DMS153 (cell line): Measurements from ENCODE around the gene SLC45A3.
"Not testable (repeated sequence)": the region's sequence is repeated elsewhere in the genome, so short reads cannot be mapped to it uniquely, and the experiment has no call there.

Experiments used
- DNase-seq: peaks from one replicate; lab custom pipeline; 2025; lab: John Stamatoyannopoulos, UW

Gene SLC45A3, protein sequence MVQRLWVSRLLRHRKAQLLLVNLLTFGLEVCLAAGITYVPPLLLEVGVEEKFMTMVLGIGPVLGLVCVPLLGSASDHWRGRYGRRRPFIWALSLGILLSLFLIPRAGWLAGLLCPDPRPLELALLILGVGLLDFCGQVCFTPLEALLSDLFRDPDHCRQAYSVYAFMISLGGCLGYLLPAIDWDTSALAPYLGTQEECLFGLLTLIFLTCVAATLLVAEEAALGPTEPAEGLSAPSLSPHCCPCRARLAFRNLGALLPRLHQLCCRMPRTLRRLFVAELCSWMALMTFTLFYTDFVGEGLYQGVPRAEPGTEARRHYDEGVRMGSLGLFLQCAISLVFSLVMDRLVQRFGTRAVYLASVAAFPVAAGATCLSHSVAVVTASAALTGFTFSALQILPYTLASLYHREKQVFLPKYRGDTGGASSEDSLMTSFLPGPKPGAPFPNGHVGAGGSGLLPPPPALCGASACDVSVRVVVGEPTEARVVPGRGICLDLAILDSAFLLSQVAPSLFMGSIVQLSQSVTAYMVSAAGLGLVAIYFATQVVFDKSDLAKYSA

DNA sequence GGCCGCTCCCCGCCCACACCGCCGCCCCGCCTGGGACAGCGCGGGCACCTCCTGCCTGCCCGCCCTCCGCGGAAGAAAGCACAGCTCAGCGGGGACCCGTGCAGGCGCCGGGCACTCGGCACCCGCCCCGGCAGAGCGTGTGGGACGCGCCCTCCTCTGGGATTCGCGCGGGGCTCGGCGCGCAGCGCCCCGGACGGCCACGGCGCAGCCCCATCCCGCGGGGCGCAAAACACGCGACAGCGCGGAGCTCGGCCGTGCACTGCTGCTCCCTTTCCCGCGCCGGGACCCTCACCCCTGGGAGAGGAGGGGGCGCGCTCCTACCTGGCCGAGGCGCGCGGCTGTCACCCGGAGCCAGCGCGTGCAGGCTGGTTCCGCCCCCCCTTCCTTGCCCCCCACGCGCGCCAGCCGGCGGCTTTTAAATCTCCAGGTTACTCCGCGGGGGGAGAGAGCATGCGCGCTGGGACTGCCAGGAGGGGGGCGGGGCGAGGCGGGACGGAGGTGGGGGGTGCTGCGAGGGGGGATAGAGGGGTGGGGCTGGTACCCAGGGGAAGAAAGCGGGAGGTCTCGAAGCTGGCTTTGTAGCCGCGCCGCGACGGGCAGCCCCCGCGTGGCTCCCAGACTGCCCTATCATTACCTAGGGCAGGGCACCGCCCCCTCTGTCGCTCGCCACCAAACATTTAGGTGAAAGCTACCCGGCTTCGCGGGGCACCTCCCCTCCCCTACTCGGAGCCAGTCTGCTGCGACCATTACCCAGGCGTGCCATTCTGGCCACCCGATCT lies at the start of gene SLC45A3:
TSS of gene SLC45A3 (minus strand) at position 437 of the 779 bp plus-strand sequence. CDS start 15,853 bp downstream, outside the sequence.
- no peak for DNase-seq

DNA sequence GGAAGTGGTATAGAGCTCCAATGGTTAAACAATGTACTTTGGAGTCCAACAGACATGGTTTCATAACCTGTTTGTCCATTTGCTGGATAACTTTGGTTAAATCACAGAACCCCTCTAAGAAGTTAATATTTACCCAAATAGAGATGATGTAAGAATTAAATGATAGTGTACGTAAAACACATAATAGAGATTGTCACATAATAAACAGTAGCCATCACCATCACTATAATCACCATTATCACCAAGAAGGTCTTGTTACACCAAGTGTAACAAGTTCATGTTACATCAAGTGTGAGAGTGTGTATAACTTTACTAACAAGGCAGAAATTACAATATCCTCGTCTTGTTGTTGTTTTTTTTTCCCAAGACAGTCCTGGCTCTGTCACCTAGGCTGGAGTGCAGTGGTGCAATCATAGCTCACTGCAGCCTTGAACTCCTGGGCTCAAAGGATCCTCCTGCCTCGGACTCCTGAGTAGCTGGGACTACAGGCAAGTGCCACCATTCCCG lies 46.4 kb upstream of the SLC45A3 start:
- no peak for DNase-seq

DNA sequence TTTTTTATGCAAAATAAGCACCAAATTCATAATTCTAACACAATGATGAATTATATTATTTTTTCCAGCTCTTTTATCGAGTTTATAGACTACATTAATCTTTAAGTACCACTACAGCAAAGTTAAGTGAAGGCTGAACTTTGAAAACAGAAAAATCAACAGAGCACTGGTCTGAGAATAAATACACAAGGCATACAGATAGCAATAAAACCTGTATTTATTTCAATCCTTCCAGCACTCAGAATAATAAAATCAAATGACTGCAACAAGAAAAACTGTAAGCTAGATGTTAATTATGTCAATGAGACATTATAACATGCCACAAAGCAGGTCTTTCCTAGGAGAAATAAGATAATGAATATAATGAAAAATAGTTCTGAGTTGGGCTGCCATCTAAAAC lies 45.2 kb upstream of the SLC45A3 start:
- no peak for DNase-seq

DNA sequence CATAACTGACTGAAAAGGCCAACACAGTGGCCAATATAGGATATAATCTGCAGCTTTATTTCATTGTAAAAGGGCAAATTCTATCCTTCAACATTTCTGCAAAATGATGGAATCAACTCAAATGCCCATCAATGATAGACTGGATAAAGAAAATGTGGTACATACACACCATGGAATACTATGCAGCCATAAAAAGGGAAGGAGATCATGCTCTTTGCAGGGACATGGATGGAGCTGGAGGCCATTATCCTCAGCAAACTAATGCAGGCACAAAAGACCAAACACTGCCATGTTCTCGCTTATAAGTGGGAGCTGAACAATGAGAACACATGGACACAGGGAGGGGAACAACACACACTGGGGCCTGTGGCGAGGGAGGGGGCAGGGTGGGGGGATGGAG lies 40.4 kb upstream of the SLC45A3 start:
- not testable (repeated sequence) for DNase-seq

DNA sequence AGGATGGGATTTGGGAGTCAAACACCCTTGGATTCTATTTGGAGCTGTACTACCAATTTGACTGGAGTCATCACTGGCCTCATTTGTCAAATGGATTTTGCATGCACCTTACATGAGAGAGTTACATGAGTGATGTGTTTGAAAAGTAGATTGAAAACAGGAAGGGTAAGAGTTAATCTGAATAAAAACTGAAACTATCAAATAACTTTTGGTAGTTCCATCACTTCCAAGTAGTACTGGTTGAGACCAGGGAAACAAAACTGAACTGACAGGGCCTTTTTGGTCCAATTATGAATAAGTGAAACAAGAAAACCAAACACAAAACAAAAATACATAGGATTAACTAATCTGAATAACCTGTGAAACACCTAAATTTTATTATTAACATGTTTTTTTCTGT lies 39.5 kb upstream of the SLC45A3 start:
- DNase-seq, result no peak

DNA sequence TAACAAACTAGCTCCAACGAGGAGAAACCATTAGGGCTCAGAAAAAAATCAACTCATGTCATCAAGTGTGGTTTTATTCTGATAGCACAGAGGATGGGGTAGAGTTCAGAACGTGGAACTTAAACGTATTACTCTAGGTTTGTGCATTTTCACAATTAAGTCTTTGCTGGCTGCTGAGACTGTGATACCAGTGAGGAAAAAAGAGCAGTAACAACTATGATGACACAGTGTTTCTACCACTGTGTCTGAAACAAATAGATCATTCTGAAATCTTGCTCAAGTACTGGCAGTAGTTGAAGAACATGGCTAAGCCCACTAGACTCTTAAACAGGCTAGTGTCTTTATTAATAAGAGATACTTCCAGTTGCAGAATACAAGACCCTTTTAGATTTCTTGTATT lies 38.7 kb upstream of the SLC45A3 start:
- DNase-seq, result no peak

DNA sequence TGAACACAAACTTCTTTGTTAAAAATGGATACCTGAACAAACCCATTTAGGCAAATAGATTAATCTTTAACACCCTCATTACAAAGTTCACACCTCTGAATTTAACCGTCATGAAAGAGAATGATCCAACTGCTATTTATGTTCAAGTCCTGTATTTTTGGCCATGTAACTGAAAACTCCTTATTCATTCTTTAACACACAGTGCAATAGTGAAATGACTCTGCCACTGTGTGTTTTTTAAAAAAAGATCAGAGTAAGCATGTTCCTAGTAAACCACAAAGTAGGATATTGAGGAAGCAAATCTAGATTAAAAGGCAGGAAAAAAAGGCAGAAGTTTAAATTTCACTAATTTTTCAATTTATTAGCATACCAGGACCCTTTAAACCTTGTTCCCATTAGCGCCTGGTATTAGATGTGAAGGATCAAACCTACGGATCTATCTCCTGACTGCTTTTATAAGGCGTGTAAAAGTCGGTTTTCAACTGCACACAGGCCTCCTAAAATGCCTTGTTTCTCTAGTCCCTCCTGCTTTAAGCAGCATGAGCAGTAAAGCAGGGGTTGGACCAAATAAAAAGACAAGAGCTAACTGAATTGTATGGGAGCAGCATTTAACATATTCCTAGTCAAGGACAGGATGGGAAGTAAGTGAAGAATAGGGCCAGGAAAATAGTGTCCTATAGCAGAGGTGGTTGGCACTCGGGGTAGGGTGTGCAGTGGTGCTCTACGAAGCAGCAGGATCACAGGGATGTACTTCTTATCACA lies 36.2 kb upstream of the SLC45A3 start:
- DNase-seq, result no peak

DNA sequence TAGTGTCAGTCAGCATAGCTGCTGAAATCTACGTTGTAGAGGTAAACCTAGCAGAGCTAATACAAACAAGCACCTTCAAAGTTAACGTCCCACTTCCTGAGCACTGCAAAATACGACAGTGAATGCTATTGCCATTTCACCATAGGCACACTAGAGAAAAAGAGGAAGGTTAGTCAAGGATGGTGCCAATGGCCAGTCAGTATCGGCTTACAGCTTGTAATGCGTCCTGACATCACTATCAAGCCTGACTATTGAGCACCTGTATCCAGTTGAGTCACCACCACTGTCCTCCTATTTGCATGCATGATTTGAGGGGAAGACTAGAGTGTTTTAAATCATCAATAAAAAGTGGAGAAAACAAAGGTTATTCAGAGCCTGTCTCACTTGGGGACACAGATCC lies 35.3 kb upstream of the SLC45A3 start:
- DNase-seq, result peak; percentile 26

DNA sequence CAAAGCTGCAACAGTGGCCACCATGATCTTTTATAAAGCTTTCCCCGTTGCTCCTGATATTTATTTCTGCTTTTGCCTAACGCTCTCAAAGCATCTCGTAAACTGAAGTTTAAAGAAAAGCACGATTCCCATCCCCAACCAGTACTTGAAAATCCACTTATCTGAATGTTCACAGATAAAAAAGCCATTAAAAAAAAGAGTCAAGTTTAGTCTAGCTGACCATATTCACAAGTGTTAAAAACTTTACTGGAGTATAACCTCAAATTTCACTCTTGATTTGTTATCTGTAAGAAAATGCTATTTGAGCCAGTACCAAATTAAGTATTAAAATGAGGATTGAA lies 34.6 kb upstream of the SLC45A3 start:
- DNase-seq, result no peak

DNA sequence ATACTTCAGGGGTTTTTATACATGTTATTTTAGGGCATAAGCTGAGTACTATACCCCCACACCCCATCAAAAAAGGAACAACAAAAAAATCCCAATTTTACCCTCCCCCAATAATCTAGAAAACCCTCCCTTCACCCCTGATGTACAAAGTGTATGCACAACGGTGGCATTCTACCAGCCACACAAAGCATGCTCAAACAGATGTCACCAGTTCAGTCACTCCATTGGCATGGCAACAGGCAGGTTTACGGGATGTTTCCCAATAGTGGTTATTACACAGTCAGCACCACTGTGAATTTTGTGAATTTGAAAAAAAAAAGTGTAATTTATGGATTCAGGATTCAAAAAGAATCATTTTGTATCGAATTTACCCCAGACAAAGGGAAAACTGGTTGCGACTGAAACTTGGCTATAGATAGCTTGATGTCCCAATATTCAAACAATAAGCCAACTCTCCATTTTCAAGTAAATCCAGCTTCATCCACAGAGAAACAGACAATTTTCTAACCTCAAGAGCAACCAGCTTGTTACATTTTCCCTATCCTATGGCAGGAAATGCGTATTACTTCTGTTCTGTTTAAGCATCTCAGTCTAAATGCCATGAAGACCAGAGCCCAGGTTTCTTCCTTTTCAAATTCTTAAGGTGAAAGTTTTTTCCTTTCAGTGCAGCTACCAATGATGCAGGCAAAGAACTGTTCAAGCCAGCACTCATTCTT lies 34.0 kb upstream of the SLC45A3 start:
- DNase-seq, result no peak

DNA sequence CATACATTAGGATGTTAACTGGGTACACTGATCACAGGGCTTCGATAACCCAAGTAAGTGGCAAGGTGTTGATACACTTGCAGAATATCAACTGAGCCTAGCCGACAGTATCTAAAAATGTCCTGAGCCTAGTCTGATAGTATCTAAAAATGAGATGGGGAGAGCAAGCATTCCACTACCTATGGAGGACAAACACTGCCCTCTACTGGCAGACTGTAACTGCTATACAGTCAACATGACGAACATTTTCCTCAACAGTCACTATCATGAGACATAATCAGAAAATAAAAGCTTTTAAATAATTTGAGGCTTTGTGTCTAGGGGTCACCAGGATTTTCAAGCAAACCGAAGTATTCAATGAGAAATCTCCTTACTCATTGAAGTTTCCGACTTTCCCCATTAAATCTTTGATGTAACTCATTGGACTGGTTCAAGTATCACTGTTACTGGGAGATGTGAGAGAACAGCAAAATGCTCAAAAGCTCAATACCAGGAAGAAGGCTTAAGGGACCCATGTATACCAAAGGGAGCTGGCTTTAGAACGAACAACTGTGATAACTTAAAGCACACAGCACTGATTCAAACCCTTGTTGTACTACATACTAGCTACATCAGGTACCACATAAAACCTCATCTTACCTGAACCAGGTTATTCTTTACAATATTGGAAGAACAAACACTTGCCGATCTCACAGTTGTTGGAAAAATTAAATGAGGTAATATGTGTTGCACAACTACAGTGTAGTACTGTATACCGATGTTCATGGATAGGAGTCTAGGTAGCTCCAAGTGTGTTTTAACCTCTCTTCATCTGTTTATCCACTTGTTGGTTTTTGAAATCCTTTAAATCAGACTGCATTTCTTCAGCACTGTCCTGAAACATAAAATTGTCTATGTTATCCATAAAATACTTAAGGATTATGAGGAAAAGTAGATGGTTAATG lies 31.1 kb upstream of the SLC45A3 start:
- peak; percentile 59 for DNase-seq

DNA sequence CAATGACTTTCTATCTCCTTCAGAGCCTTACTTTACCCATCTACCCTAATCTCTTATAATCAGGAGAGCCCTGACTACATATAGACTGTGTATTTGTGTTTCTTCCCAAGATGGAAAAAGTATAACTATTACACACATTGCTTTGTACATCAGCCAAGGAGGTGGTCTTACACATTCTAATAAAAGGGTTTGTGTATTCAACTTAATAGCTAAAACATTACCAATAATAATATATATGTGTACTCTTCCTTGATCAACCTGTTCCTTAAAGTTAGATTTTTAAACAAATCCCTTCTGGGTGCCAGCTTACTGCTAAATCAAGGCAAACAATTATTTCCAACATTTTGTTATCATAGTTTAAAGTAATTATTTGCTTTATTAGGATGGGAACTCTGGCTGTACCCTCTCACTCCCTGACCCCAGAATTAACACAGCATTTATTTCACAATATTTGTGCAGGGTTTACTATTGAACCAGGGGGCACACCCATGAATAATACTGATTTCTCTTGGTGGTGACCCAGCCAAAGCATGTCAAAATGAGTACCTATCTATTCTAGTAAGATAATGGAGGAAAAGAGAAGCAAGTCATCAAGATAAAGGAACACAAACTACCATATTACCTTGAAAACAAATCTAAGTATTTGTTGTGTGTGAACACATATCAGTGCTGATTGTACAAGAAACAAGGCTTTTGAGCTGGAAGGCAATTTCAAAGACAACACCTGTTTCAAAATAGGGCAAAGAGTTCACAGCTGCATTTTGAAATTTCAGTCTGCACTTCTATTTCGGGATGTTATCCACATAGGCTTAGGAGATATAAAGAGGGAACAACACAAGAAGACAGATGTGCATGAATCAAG lies 30.1 kb upstream of the SLC45A3 start:
- no peak for DNase-seq

DNA sequence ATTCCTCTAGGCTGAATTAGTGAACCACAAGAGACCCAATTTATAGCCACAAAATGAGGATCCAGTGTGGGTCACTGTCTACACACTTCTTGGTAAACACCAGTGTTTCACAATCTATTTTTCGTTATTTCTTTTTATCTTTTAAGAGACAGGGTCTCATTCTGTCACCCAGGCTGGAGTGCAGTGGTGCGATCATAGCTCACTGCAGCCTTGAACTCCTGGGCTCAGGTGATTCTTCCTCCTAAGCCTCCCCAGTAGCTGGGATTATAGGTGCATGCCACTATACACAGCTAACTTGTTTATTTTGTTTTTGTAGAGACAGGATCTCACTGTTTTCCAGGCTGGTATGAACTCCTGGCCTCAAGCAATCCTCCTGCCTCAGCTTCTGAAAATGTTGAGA lies 29.3 kb upstream of the SLC45A3 start:
- DNase-seq, result no peak

DNA sequence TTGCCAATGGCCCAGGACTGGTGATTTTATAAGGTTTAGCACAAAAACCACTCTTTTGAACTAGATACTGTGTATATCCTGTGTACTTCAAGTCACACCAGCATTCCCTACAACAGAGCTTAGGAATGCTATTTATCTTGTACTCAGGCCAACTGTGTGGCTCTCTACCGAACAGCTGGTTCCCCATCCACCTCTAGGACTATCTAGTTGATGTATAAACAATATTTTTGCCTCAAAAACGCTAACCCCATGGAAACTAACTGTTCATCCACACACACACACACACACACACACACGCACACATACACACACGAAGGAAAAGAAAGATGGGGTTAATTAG lies 28.7 kb upstream of the SLC45A3 start:
- no peak for DNase-seq

DNA sequence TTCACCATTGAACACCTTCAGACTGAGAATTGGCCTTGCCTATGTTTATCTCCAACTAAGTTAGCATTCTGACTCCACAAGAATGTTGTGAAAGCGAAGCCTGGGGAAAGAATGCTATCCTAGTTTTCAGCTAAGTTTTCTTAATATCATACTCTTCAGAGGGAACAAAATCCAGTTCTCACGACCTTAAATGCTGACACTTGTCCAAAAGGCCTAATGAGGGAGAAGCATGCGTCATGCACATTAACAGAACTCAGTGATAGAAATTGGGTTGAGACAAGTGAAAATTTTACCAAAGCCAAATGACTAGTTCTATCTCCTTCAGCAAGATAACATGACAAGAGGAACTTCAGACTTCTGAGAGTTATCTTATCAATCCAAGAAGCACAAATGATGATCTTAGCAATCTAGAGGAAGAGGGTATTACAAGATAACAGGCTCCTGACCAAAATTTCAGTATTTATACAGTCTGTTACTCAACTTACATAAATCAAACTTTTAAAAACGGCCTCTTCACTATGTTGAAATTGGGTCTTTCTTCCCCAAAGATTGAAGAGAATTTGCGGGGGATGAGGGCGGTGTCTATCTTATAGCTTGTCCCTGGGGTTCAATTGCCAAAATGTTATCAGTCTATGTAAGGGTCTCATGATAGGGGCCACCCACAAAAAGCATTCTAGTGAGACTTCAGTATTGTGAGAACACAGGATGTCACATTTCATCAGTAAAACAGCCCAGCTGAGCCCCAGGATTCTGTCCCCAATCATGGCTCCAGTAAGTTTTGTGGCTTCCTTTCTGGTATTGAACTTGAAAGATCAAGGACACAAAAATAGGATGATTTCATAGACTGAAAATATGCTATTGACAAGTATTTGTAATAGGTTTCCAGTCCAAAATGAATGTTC lies 26.5 kb upstream of the SLC45A3 start:
- no peak for DNase-seq

DNA sequence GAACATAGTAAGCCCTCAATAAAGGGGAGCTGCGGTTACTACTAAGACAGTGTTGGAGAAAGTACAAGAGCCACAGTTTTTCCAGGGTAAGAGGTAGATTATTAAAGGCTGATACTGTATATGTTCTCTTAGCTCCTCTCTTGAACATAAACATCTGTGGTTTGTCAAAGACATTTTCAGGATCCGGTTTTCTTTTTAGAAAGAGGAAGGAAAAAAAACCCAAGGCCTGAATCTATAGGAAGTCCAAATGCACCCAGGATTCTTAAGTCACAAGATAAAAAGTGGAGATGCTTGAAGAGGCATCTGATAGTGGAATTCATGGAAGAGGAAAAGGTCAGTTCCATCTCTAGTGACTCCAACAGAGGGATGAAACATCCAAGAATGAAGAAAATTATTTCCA lies 24.6 kb upstream of the SLC45A3 start:
- DNase-seq, result no peak

DNA sequence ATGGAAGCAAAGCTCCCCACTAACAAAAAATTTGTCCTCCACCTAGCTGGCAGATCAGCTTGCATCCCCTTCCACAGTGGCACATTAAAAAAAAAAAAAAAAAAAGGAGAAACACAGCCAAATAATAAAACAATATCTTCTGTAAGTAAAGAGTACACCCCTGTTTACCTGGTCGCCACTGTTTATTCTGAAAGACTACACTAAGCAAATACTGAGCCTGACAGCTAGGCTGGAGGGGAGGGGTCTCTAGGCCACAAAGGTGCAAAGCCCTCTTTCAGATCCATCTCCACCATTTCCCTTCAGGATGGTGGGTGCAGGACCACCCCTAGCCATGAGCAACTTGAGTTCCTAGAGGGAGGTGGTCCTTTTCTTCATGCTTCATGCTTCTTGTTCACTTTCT lies 22.8 kb upstream of the SLC45A3 start:
- peak; percentile 64 for DNase-seq

DNA sequence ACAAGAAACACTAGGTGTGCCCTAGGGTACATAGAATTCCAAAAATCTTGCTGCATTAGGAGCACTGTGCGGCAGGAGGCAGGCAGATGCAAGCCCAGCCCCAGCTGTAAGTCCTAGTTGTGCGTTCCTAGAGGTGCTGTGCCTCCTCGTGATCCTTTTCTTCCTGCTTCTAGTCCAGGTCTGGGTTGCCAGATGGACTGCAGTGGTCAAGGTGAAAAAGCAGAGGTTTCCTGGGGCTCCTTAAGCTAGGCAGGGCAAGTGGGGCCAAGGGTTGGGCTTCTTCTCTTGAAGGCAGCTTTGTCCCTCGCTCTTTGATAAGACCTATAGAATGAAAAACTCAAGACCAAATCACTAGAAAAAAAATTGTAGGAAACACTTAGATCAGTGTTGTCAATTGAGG lies 21.6 kb upstream of the SLC45A3 start:
- DNase-seq, result no peak

DNA sequence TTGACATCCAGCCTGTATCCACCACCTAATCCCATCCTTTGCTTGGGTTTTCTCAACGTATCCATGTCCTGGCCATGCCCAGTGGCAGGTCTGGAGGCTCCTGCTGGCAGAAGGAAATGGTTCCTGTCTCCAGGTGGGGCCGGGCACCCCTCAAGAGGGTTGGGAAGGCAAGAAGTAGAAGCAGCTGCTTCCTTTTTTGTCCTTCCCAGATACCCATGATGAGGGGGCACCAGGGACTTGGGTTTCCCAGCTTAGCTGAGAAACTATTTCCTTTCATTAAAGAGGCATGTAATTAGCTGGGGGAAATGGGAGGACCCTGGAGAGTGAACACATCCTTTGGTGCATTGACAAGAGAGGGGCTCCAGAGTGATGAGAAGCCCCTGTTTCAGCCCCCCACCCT lies 21.1 kb upstream of the SLC45A3 start:
- DNase-seq, result no peak
